Mesendoderm (in vitro differentiated cells): ENCODE measurements around the gene KLHL17.

ENCODE experiments used
- DNase-seq: peaks from one replicate; pipeline ENCODE4 v3.0.0; 2013
- H2AK5ac ChIP-seq: 2 replicates; pipeline ENCODE4 v1.6.1; 2013; ENCODE audit warnings: low read length, inconsistent platforms
- H2BK120ac ChIP-seq: 2 replicates; pipeline ENCODE4 v1.6.1; 2013; ENCODE audit warnings: low read depth, mild to moderate bottlenecking, low read length, moderate library complexity, mixed read lengths
- H2BK15ac ChIP-seq: replicated peaks from 2 replicates; pipeline ENCODE4 v1.6.1; 2013; ENCODE audit warnings: low read depth, mild to moderate bottlenecking, moderate library complexity
- H2BK5ac ChIP-seq: 2 replicates; pipeline ENCODE4 v1.6.1; 2013; ENCODE audit warnings: low read length, inconsistent platforms
- H3K18ac ChIP-seq: 2 replicates; pipeline ENCODE4 v1.6.1; 2013; ENCODE audit warnings: mild to moderate bottlenecking, low read length, mixed read lengths
- H3K23ac ChIP-seq: one replicate; pipeline ENCODE4 v1.6.1; 2013; ENCODE audit warnings: low read length
- H3K27ac ChIP-seq: 2 replicates; pipeline ENCODE4 v1.5.1; 2013; ENCODE audit warnings: low read depth, mild to moderate bottlenecking, inconsistent platforms, low read length, moderate library complexity
- H3K27me3 ChIP-seq: 2 replicates; pipeline ENCODE4 v1.6.1; 2013; ENCODE audit warnings: low read length, control low read depth, mild to moderate bottlenecking, inconsistent platforms; ENCODE audit not compliant: insufficient read depth, poor library complexity
- H3K36me3 ChIP-seq: 2 replicates; pipeline ENCODE4 v1.6.1; 2013; ENCODE audit warnings: low read length, inconsistent platforms; ENCODE audit not compliant: control insufficient read depth, insufficient read depth
- H3K4ac ChIP-seq: one replicate; pipeline ENCODE4 v1.6.1; 2013; ENCODE audit warnings: low read depth, mild to moderate bottlenecking, low read length, moderate library complexity
- H3K4me1 ChIP-seq: 2 replicates; pipeline ENCODE4 v1.6.1; 2013; ENCODE audit warnings: low read depth, low read length, inconsistent platforms; ENCODE audit not compliant: control insufficient read depth
- H3K4me2 ChIP-seq: 2 replicates; pipeline ENCODE4 v1.6.1; 2013; ENCODE audit warnings: low read length
- H3K4me3 ChIP-seq: 2 replicates; pipeline ENCODE4 v1.5.1; 2013; ENCODE audit warnings: mild to moderate bottlenecking, low read length
- H3K56ac ChIP-seq: one replicate; pipeline ENCODE4 v1.6.1; 2013; ENCODE audit warnings: low read length
- H3K79me1 ChIP-seq: 2 replicates; pipeline ENCODE4 v1.6.1; 2013; ENCODE audit warnings: low read length, inconsistent platforms
- H3K79me2 ChIP-seq: 2 replicates; pipeline ENCODE4 v1.6.1; 2013; ENCODE audit warnings: mild to moderate bottlenecking, low read length; ENCODE audit not compliant: control insufficient read depth, insufficient read depth
- H3K9ac ChIP-seq: 2 replicates; pipeline ENCODE4 v1.6.1; 2013; ENCODE audit warnings: low read length, inconsistent platforms
- H4K5ac ChIP-seq: one replicate; pipeline ENCODE4 v1.6.1; 2013; ENCODE audit warnings: low read length
- H4K8ac ChIP-seq: one replicate; pipeline ENCODE4 v1.6.1; 2013; ENCODE audit warnings: low read depth, mild to moderate bottlenecking, control low read depth, low read length, moderate library complexity
- WGBS: extraction: QIAGEN DNeasy Blood & Tissue Kit; methylation state at CpG from one replicate; pipeline ENCODE4 v1.1.7; 2013; ENCODE audit warnings: low lambda C conversion rate, missing lambda C conversion rate; ENCODE audit not compliant: insufficient coverage; ENCODE audit errors: extremely low coverage; 5-methylcytosine and 5-hydroxymethylcytosine counted together

The KLHL17 gene

GRCh38 chr1:980137-980571 is 19.8 kb downstream of the KLHL17 start:
- Histone ChIP-seq H4K8ac (no peak overlapping the region), H3K56ac (no peak overlapping the region), H3K4me3 (no peak overlapping the region), H2AK5ac (no peak overlapping the region), H2BK120ac (no peak overlapping the region), H3K79me2 (no peaks in the 10 kb centered on the region), H3K27me3 (peaks cover 1% of the 10 kb centered on the region), H3K4ac (no peak overlapping the region), H3K27ac (no peak overlapping the region), H2BK15ac (no peak overlapping the region), H3K79me1 (no peaks in the 10 kb centered on the region), H3K18ac (no peak overlapping the region), H3K4me2 (no peak overlapping the region), H3K4me1 (no peaks in the 10 kb centered on the region), H2BK5ac (no peak overlapping the region), H3K36me3 (no peaks in the 10 kb centered on the region), H4K5ac (no peak overlapping the region), H3K23ac (no peak overlapping the region), H3K9ac (no peak overlapping the region)
- no peak for DNase-seq
- WGBS = no CpG with 5 or more reads among the region's 13 CpGs

- DNase-seq = no peak
- no peak overlapping the region for H3K27ac ChIP-seq
- WGBS = no CpG with 5 or more reads among the region's 35 CpGs
- no peak overlapping the region for H3K4me2 ChIP-seq
- peaks cover 2% of the 10 kb centered on the region for H3K27me3 ChIP-seq
- no peaks in the 10 kb centered on the region for H3K4me1 ChIP-seq
- H2BK120ac ChIP-seq = no peak overlapping the region
- no peaks in the 10 kb centered on the region for H3K79me1 ChIP-seq
- no peak overlapping the region for H2BK15ac ChIP-seq
- H3K4me3 ChIP-seq = no peak overlapping the region
- no peak overlapping the region for H3K18ac ChIP-seq
- no peak overlapping the region for H3K4ac ChIP-seq
- H3K9ac ChIP-seq = no peak overlapping the region
- H2AK5ac ChIP-seq = no peak overlapping the region
- H4K5ac ChIP-seq = no peak overlapping the region
- no peak overlapping the region for H2BK5ac ChIP-seq
- no peaks in the 10 kb centered on the region for H3K79me2 ChIP-seq
- no peak overlapping the region for H3K56ac ChIP-seq
- H4K8ac ChIP-seq = no peak overlapping the region
- H3K36me3 ChIP-seq = no peaks in the 10 kb centered on the region
- no peak overlapping the region for H3K23ac ChIP-seq
These were observed 20.4 kb downstream of the KLHL17 start for GRCh38 chr1:980602-981395.

GRCh38 chr1:981491-981954 is 21.1 kb downstream of the KLHL17 start:
- Histone ChIP-seq H3K9ac (no peak overlapping the region), H3K4me3 (no peak overlapping the region), H3K4me1 (no peaks in the 10 kb centered on the region), H4K5ac (no peak overlapping the region), H3K79me2 (no peaks in the 10 kb centered on the region), H3K36me3 (no peaks in the 10 kb centered on the region), H3K4me2 (no peak overlapping the region), H3K79me1 (no peaks in the 10 kb centered on the region), H3K18ac (no peak overlapping the region), H2BK5ac (no peak overlapping the region), H2BK120ac (no peak overlapping the region), H3K23ac (no peak overlapping the region), H3K27me3 (peaks cover 2% of the 10 kb centered on the region), H4K8ac (no peak overlapping the region), H2BK15ac (no peak overlapping the region), H3K4ac (no peak overlapping the region), H3K56ac (no peak overlapping the region), H3K27ac (no peak overlapping the region), H2AK5ac (no peak overlapping the region)
- WGBS = no CpG with 5 or more reads among the region's 21 CpGs
- DNase-seq = no peak

- no peak within 1 kb of the TSS for H3K4ac ChIP-seq
- no peak within 1 kb of the TSS for H2BK120ac ChIP-seq
- no peak within 1 kb of the TSS for H3K4me3 ChIP-seq
- no peaks in the 10 kb centered on the region for H3K4me1 ChIP-seq
- no peak within 1 kb of the TSS for H4K8ac ChIP-seq
- H3K4me2 ChIP-seq = no peak within 1 kb of the TSS
- H3K23ac ChIP-seq = no peak within 1 kb of the TSS
- DNase-seq = no peak
- no peak within 1 kb of the TSS for H3K9ac ChIP-seq
- no peak within 1 kb of the TSS for H3K18ac ChIP-seq
- no peak within 1 kb of the TSS for H2AK5ac ChIP-seq
- no peaks in the 10 kb centered on the region for H3K79me1 ChIP-seq
- H3K36me3 ChIP-seq = no peaks in the 10 kb centered on the region
- no peak within 1 kb of the TSS for H3K27ac ChIP-seq
- no peak within 1 kb of the TSS for H2BK15ac ChIP-seq
- H3K79me2 ChIP-seq = no peaks in the 10 kb centered on the region
- H2BK5ac ChIP-seq = no peak within 1 kb of the TSS
- H3K56ac ChIP-seq = no peak within 1 kb of the TSS
- no CpG with 5 or more reads among the region's 28 CpGs for WGBS
- peaks cover 2% of the 10 kb centered on the region for H3K27me3 ChIP-seq
- no peak within 1 kb of the TSS for H4K5ac ChIP-seq
These were observed 21.7 kb downstream of the KLHL17 start, which contains the start of gene PERM1 for GRCh38 chr1:981955-982558. Gene PERM1 (minus strand): TSS chr1:982093. CDS start chr1:981029, 1,064 bp downstream.

- H3K4me1 ChIP-seq = no peaks in the 10 kb centered on the region
- H3K27me3 ChIP-seq = peaks cover 2% of the 10 kb centered on the region
- WGBS = no CpG with 5 or more reads among the region's 43 CpGs
- no peak overlapping the region for H3K4me3 ChIP-seq
- H2BK120ac ChIP-seq = no peak overlapping the region
- H3K23ac ChIP-seq = no peak overlapping the region
- H2BK15ac ChIP-seq = no peak overlapping the region
- no peak overlapping the region for H3K4ac ChIP-seq
- H4K8ac ChIP-seq = no peak overlapping the region
- no peak overlapping the region for H2AK5ac ChIP-seq
- no peak overlapping the region for H3K18ac ChIP-seq
- H3K79me1 ChIP-seq = no peaks in the 10 kb centered on the region
- no peak overlapping the region for H3K27ac ChIP-seq
- H4K5ac ChIP-seq = no peak overlapping the region
- no peak overlapping the region for H2BK5ac ChIP-seq
- no peak overlapping the region for H3K56ac ChIP-seq
- no peaks in the 10 kb centered on the region for H3K36me3 ChIP-seq
- H3K79me2 ChIP-seq = no peaks in the 10 kb centered on the region
- no peak overlapping the region for H3K4me2 ChIP-seq
- no peak for DNase-seq
- H3K9ac ChIP-seq = no peak overlapping the region
These were observed 22.5 kb downstream of the KLHL17 start for GRCh38 chr1:982765-983436.
